Stimulated activated naive CD4-positive, alpha-beta T cell (primary cell): ENCODE results near the gene CNTD1.
"Not testable (repeated sequence)": the region's sequence is repeated elsewhere in the genome, so short reads cannot be mapped to it uniquely, and the experiment has no call there.

ENCODE experiments used
- DNase-seq, 6 experiments: peaks; one replicate each; lab custom pipeline; 2025; lab: John Stamatoyannopoulos, UW

CNTD1 gene, protein sequence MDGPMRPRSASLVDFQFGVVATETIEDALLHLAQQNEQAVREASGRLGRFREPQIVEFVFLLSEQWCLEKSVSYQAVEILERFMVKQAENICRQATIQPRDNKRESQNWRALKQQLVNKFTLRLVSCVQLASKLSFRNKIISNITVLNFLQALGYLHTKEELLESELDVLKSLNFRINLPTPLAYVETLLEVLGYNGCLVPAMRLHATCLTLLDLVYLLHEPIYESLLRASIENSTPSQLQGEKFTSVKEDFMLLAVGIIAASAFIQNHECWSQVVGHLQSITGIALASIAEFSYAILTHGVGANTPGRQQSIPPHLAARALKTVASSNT

DNA sequence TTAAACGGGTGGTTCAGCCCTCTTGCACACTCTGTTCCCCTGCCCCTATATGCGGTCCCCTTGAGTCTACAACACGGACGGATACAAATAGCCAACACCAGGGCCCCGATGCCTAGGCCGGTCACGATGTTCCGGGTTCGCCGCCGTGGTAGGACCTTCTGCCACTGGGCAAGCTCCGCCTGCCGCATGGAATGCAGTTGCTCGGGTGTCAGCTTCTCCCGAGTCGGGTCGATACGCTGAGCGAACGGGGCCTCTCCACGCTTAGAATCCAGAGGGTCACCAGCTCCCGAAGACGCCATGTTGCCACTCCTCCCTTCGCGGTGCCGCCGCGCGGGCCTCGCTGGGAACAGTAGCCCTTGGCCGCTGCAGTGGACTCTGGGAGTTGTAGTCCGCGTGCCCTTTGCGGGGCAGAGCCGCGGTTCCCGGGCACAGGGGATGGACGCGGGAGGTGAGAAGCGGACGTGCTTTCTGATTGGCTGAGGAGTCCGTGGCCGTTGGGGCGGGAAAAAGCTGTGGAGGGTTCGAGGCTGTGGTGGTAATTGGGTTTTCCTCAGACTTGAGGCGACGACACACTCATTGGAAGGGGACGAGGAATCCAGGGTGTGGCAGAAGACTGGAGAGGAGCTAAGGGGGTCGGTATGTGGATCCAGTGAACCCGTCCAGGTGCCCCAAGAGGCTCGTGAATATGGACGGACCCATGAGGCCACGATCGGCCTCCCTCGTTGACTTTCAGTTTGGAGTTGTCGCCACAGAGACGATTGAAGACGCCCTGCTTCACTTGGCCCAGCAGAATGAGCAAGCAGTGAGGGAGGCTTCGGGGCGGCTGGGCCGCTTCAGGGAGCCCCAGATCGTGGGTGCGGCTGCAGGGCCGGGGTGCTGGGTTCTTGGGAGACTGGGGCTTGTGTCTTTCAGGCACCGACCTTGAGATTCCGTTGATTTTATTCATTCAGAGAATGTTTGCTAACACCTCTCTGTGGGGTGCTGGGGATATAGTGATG is at the start of gene CNTD1, which contains the start of gene COA3:
TSS of gene CNTD1 (plus strand) at position 479 of the 998 bp plus-strand sequence. CDS start at position 686, 207 bp downstream.
TSS of gene COA3 (minus strand) at position 322 of the 998 bp plus-strand sequence. CDS start at position 299, 23 bp downstream.
- DNase-seq, result peak; percentile 28 to 61 (median 47)

DNA sequence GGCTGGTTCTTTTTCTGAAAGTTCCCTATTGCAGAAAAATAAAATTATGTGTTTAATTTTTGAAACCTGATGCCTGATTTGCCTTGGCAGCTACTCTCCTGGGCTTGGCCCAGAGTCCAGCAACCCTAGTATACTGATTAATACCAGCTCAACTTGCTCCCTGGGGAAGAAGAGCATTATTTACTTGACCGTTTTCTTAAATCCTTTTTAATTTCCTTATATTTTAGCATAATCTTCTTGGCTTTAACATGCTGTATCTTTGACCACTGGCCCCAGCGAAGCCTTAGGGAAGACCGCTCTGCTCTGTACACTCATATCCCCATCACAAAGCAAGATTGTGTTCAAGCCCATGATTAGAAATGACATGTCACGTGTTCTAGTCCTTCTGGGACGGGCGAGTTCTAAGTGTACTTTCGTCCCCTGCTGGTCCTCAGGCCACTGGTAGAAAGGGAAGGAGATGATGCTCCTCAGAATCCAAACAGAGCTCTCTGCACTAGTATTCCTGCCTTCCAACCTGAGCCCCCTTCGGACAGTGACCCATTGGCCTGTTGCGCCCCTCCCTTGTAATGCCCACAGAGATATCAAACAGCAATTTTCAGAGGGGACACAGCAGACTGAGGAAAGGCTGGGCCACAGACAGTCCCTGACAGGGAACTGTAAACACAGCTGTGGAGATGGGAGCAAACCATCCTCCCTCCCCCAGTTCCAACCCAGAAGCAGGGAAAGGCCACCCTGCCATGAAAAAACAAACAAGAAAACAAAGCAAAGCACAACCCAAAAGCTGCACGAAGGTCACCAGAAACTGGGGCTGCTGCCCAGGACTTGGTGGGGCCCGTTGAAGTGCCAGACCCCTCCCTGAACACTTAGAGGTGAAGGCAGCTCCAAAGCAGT is 49.5 kb upstream of the CNTD1 start:
- DNase-seq, result no peak

DNA sequence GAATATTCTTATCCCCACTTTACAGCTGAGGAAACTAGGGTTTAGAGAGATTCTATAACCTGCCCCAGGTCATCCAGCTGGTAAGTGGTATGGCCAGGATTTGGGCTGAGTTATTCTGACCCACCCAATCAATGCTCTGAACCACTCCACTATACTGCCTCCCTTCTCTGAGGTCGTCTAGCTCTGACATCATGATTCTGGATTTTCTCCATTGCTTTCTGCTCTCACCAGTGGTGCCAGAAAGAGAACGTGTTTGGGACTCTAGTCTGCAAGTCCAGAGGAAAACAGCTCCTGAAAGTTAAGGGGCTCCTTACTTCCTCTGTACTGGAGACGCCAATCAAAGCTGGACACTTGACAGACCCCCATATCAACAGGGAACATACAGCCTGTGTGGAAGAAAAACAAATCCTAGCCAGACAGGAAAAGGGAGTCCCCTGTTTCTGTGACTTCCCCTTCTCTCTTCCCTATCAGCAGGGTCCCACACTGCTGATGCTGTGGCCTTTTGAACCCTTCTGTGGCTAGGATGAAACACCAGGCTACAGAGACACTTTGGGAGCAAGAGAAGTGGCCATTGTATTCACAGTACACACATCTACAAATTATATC is 47.8 kb upstream of the CNTD1 start:
- no peak for DNase-seq

DNA sequence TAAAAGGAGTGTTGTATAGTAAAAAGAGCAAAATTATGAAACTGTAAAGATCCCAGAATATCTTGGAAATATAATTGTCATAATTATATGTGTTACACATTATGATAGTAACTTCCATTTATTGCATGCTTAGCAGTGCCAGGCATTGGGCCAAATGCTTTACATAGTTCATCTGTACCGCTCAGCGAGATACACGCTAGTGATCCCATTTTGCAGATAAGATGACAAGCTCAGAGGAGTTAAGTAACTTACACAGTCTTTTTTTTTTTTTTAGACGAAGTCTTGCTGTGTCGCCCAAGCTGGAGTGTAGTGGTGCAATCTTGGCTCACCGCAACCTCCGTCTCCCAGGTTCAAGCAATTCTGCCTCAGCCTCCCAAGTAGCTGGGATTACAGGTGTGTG is 47.0 kb upstream of the CNTD1 start:
- DNase-seq, result no peak

DNA sequence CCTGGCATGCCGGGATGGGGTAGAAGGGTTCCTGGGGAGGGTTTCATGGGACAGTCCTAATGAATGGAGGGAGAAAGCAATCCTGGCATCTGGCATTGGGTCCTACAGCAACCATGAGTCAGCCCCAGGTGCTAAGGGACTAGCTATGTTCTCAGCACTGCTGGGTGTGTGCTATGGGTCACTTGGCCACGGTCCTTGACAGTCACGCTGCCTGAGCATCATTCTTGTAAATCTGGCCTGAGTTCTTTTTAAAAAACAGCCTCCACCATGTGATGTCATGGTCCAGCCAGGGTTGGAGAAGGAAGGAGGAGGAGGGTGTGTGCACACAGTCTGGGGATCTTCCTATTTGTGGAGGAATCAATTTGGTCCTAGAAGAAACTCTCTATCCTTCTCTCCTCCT is 43.9 kb upstream of the CNTD1 start:
- DNase-seq, result no peak

DNA sequence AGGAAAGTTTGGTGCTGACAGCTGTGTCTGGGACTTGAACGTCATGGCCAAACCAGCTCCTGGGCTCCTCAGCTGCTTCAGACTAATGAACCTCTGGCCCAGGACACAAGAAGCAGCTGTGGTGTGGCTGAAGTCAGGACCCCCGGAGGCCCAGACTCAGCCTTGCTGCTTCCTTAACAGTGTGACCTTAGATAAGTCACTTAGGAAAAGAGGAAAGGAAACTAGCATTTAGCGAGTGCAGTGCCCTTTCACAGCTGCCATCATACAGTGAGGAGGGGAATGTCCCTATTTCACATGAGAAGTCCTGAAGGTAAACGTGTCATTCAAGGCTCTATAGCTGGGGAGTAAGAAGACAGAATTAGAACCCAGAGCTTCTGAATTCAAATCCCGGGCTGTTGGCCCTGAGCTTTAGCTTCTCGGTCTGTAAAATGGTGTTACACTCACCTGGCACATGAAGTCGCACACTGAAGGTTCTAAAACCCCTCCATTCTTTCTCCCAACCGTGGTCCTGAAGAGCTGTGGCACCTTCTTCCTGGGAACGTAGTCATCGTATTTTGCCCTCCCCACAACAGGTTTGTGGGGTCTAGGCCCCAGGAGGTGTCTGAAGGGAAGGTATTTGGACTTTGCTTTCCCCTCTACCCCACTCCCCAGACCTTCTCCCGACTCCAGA is 38.5 kb upstream of the CNTD1 start:
- no peak for DNase-seq

DNA sequence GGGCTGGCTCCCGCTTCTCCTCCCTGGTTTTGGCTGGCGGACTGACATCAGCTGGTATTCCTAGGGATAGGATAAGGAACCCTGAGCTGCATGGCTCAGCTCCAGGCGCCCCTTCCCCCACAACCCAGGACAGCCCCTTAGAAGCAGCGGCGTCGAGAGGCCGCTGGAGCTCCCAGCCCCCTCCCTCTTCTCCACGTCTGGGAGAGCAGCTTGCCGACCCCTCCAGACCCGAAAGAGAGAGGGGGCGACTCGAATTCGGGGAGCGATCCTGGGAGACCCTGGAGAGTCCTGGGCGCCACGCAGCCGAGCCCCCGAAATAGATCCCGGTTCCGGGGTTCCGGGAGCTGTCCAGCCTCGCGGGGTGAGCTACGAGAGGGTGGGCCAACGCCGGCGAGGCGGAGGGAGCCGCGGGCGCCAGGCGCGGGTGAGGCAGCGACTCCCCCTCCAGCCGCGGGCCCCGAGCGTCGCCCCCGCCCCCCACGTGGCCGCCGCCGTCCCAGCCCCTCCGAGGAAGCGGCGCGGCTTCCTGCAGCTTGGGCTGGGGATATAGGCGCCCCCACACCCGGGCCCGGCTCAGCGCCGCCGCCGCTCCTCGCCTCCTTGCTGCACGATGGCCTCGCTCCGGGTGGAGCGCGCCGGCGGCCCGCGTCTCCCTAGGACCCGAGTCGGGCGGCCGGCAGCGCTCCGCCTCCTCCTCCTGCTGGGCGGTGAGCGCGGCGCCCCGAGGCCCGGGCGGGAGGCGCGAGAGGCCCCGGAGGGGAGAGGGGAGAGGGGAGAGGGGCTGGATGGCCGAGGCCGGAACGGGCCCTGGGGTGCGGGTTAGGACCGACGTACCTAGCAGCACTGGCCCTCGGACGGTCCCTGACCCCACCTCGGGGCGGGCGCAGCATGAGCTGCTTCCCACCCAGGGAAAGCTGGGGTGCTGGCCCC is 37.7 kb upstream of the CNTD1 start, which contains the start of gene RAMP2:
TSS of gene RAMP2 (plus strand) at position 576 of the 930 bp plus-strand sequence. CDS start at position 611, 35 bp downstream.
- DNase-seq, result peak in 2 of 6 experiments; percentile 11 to 22

DNA sequence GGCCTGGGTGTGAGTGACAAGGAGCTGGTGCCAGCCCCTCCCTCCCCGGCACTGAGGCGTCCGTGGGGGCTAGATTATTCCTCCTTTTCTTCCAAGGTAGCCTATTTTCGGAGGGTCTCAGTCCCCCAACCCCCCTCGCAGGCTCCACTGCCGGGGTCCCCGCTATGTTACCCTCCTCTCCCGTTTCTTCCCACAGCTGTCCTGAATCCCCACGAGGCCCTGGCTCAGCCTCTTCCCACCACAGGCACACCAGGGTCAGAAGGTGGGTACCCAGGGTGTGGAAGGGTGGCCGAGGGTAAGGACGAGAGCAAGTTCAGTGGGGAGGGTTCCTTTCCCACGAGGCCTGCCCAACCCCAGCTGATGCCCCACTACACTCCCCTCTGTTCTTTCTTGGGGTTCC is 37.0 kb upstream of the CNTD1 start:
- DNase-seq, result no peak

DNA sequence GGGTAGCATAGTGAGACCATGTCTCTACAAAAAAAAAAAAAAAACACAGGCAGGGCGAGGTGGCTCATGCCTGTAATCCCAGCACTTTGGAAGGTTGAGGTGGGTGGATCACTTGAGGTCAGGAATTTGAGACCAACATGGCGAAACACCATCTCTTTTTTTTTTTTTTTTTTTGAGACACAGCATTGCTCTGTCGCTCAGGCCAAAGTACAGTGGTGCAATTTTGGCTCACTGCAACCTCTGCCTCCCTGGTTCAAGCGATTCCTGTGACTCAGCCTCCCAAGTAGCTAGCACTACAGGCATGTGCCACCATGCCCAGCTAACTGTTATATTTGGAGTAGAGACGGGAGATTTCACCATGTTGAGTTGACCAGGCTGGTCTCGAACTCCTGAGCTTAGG is 32.5 kb upstream of the CNTD1 start:
- DNase-seq, result no peak

DNA sequence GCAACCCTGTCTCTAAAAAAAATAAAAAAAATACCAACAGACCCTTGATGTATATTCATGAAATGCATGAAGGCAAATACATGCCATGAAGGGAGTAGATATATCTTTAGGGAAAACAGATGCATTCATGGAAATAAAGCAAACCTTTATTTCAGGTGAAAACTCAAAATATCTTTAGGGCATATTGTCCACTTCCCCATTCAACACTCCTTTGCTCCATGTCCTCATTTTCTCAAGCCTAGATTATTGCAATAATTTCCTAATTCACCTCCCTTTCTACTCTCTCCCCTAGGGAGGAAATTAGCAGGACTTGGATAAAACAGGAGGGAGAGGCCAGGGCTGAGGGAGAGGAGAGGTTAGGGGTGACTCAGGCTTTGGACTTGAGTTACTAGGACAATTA is 31.1 kb upstream of the CNTD1 start:
- no peak for DNase-seq

DNA sequence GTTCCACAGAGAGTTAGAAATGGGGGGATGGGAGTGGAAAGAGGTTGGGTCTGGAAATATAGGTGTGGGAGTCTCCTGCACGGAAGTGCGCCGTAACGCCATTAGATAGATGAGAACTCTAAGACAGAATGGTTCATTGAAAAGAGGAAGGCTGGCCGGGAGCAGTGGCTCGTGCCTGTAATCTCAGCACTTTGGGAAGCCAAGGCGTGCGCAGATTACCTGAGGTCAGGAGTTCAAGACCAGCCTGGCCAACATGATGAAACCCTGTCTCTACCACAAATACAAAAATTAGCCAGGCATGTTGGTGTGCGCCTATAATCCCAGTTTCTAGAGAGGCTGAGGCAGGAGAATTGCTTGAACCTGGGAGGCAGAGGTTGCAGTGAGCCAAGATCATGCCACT is 30.7 kb upstream of the CNTD1 start:
- DNase-seq, result not testable (repeated sequence)

DNA sequence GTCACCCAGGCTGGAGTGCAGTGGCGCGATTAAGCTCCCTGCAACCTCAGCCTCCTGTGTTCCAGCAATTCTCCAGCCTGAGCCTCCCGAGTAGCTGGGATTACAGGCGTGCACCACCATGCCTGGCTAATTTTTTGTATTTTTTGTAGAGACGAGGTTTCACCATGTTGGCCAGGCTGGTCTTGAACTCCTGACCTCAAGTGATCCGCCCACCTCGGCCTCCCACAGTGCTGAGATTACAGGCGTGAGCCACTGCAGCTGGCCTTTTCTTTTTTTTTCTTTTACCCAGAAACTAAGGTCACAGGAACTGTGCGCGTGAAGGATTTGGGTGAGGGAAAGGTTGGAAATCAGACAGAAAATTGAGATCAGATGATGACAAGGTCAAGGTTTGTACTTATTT is 28.7 kb upstream of the CNTD1 start:
- not testable (repeated sequence) for DNase-seq

DNA sequence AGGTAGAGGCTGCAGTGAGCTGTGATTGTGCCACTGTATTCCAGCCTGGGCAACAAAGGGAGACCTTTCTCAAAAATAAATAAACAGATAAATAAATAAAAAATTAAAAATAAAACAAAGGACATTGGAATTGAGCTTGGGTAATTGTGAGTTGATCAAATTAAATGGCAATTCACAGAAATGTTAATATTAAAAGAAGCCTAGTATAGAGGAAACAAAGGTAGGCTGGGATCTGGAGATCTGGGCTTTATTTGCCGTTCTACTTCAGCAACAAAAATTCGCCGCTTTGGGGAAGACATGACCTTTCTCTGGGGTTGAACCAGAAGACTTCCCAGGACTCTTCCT is 25.7 kb upstream of the CNTD1 start:
- DNase-seq, result no peak

DNA sequence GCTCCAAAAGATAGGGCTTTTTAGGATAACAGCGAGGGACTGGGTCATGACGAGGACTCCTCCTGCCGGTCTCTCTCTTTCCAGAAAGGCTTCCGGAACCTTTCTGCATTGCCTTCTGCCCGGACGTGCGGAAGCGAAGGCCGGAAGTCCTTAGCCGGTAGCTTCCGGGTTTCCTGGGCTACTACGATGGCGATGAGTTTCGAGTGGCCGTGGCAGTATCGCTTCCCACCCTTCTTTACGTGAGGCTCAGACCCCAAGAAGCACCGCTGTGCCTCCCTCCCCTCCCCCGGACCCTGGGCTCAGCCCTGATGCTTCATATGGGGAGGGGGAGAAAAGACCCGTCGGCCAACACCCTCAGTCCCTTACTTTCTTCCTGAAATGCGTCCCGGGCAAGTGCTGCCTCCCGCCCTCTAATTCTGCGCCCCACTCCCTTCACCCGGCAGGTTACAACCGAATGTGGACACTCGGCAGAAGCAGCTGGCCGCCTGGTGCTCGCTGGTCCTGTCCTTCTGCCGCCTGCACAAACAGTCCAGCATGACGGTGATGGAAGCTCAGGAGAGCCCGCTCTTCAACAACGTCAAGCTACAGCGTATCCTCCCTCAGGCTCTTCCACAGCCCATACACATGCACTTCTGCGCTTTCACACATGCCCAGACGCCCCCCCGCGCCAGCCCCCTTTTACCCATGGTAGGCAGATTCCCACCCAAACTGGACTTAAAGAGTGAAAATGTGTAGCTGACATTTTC is 25.2 kb upstream of the CNTD1 start, which contains the start of gene VPS25:
TSS of gene VPS25 (plus strand) at position 160 of the 746 bp plus-strand sequence. CDS start at position 187, 27 bp downstream.
- peak; percentile 48 to 81 (median 60) for DNase-seq

DNA sequence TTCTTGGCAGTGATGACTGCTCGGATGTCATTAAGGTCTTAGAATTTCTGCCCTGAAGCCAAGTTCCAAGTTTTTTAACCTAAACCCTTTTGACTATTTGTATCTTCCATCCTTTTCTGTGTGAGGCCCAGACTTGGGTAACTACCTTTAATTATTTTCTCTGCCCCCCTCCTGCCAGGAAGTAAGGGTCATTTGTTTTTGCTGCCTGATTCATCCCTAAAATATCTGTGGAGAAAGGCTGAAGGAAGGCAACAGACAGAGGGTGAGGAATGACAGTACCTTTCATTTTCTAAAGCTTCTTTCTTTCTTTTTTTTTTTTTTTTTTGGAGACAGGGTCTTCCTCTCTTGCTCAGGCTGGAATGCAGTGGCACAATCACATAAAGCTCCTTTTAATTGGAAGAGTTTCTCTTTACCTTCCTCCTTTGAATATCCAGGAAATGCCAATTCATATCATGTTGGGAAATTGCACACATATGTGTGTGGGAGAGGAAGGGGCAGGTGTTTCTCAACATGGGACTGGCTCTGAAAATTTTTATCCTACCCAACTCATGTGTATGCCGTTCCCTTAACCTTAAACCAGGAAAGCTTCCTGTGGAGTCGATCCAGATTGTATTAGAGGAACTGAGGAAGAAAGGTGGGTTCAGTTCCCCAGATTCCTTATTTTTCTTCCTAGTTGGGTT is 24.5 kb upstream of the CNTD1 start:
- DNase-seq, result no peak

DNA sequence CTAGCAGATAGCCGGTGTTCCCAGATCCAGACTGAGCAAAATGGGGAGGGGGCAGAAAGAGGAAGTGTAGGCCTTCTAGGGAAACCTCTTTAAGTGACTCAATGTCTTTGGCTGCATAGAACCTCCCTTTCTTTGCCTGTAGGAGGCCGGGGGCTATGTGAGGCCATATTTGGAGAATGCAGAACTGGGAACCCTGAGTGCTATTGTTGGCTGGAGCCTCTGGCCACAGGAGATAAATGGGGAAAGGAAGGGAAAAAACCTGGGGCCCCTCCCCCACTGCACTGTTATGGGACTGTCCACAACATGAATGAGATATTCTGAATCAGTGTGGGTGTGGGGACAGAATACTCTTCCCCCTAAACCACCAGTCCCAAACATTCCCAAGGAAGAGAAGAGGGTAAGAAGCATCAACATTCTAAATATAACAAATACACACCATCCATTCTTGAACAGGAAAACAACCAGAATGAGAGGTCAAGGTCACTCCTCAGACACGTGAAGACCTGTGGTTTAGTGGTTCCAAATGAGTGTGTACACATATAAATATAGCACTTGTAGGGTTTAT is 23.0 kb upstream of the CNTD1 start:
- no peak for DNase-seq

DNA sequence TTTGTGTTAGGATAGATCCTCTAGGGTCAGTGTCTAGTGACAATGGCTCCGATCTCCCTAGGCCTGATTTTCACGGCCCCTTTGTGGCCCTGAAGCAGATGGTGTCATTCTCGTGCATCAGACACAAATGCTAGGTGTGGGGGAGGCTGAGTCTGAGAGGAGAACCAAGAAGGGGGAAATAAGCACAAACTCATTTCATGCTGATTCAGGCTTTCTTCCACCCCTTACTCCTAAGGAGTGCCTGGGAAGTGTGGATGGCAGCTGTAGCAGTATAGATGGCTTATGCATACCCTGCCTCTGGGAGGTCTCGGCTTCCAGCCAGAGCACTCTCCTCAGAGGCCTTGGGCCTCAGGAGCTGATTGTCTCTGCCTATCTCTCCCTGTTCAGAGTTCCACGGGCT is 20.1 kb upstream of the CNTD1 start:
- no peak for DNase-seq
